Measurements from ENCODE around the gene PCYT1A.
"Not testable (repeated sequence)": the region's sequence is repeated elsewhere in the genome, so short reads cannot be mapped to it uniquely, and the experiment has no call there.

PCYT1A gene

DNA sequence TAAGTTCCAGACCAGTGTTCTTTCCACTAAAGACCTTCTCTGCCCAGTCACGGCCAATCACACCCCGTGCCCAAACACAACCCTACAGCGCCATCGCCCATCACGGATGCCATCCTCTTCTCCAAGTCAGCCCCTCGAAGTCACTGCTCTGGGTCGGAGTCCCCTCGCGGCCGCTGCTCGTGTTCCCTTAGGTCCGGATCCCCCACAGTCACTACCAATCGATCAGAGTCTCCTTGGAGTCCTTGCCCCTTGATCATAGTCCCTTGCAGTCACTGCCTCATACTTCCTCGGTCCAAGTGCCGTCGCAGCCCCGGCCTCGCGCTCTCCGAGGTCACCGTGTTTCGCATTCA, 461 bp downstream of the PCYT1A start:
- DNase-seq (ENCODE audit: low spot score) = peak; percentile 32

- no peak for DNase-seq (ENCODE audit: low spot score)
These were observed 3.1 kb downstream of the PCYT1A start for GRCh38 chr3:196284396-196284795.

- no peak for DNase-seq (ENCODE audit: low spot score)
These were observed 5.6 kb downstream of the PCYT1A start for GRCh38 chr3:196281962-196282361.

DNA sequence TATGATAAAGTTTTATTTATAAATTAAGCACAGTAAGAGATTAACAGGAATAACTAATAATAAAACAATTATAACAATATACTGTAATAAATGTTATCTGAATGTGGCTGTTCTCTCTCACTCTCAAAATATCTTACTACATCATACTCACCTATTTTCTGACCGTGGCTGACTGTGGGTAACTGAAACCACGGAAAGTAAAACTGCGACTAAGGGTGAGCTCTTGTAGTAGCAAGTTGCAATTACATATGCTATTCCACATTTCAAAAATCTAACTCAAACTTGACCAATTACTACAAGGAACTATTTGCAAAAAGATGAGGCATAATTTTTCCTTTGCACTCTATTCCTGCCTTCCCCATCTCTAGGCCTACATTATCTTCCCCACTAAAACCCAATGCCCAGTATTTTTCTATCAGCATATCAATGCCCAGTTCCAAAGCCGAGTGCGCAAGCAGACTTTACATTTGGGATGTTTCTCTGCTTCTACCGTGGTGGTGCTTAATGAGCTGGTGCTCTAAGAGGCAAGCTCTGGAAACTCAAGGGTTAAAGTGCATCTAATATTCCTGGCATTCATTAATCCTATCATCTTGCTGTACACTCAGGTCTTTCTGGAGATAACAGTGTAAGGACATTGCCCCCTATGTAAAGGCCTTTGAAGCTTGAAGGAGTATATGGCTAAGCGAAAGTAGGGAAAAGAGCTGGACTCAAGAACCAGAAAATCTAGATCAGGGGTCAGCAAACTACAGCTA, 6.7 kb downstream of the PCYT1A start:
- DNase-seq (ENCODE audit: low spot score) = no peak

- no peak for DNase-seq (ENCODE audit: low spot score)
These were observed 12.4 kb downstream of the PCYT1A start for GRCh38 chr3:196275126-196275525.

DNA sequence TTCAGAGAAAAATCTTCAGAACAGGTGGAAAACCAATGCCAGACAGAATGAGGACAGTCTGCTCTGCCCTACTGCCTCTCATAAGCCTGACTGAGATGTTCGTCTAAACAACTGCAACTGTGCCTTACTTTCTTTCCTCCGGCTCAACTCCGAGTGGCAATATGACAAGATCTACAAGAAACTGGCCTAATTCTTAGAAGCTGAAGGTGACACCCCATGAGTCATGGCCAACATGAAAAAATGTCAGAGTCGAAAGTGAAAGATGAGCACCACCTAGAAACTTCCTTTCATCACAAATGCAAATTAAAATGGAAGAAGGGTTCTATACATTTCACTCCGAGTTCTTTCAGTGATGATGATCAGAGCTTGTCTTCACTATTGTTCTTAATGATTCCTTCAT, 12.9 kb downstream of the PCYT1A start:
- DNase-seq (ENCODE audit: low spot score) = peak; percentile 41

- no peak for DNase-seq (ENCODE audit: low spot score)
These were observed 13.9 kb downstream of the PCYT1A start for GRCh38 chr3:196273655-196274054.

DNA sequence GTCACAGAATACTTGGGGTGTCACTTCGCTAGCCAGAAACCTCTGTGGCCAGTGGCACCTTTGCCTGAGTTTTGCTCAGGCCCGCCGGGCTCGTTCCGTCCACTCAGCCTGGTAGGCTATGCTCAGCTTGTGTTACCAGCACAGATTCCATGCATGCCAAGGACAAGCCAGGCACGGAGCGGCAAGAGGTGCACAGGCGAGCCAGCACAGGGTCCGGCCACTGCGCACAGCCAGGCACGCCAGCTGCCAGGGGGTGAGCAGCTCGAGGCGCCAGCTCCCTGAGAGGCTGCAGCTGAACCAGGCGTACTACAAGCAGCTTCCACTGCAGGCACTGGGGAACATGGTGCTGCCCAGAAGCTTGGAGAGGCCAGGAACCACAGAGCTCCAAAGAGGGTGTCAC, 14.7 kb downstream of the PCYT1A start:
- no peak for DNase-seq (ENCODE audit: low spot score)

- DNase-seq (ENCODE audit: low spot score) = no peak
These were observed 17.0 kb downstream of the PCYT1A start for GRCh38 chr3:196270499-196270898.

DNA sequence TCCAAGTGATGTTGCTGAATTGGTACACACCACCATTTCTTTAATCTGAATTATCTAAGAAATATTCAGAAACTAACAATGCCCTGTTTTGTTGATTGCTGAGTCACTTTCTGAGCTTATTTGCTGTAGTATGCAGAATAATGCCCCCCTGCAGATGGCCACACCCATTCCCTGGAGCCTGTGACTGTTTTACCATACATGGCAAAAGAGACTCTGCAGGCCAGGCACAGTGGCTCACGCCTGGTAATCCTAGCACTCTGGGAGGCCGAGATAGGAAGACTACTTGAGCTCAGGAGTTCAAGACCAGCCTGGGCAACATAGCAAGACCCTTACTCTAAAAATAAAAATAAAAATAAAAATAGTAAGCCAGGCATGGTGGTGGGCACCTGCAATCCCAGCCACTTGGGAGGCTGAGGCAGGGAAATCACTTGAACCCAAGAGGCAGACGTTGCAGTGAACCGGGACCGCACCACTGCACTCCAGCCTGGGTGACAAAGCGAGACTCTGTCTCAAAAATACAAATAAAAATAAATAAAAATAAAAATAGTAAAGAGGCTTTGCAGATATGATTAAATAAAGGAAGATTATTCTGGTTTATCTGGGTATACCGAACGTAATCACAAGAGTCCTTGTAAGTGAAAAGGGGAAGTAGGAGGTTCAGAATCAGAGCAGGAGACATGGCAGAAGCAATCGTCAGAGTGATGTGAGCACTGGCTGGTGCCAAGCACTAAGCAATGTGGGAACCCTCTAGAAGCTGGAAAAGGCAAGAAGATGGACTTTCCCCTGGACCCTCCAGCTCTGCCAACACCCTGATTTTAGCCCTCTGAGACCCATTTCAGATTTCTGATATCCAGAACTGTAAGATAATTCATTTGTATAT, 19.0 kb downstream of the PCYT1A start:
- DNase-seq (ENCODE audit: low spot score) = peak; percentile 77

DNA sequence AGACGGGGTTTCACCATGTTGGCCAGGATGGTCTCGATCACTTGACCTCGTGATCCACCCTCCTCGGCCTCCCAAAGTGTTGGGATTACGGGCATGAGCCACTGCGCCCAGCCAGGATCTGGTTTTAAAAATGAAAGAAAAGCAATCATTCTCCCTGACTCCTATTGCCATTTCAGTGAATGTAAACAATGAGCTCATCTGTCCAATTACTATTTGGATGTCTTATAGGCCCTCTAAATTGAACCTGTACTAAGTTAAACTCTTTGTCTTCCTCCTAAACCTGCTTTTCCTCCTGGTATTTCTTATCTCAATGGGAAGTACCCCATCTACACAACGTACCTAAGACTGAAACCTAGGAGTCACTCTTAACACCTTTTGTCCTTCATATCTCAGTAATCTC, 23.7 kb downstream of the PCYT1A start:
- no peak for DNase-seq (ENCODE audit: low spot score)

- no peak for DNase-seq (ENCODE audit: low spot score)
These were observed 26.7 kb downstream of the PCYT1A start for GRCh38 chr3:196260784-196261183.

DNA sequence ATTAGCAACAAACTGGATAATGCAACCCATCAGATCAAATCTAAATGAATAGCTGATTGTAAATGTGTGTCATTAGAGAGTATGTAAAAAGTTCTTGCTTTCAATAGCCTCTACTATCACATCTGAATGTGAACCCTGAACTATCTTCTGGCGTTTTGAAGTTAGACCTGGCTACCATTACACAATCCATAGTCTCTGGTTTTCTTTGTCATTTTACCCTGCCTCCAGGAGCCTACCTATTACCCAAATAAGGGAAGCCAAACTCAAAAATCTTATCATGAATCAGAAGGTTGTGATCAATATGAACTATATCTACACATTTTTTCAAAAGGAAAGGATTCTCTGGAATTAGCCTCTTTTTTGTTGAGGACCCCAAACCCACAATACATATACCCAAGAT, 31.8 kb downstream of the PCYT1A start:
- DNase-seq (ENCODE audit: low spot score) = no peak

DNA sequence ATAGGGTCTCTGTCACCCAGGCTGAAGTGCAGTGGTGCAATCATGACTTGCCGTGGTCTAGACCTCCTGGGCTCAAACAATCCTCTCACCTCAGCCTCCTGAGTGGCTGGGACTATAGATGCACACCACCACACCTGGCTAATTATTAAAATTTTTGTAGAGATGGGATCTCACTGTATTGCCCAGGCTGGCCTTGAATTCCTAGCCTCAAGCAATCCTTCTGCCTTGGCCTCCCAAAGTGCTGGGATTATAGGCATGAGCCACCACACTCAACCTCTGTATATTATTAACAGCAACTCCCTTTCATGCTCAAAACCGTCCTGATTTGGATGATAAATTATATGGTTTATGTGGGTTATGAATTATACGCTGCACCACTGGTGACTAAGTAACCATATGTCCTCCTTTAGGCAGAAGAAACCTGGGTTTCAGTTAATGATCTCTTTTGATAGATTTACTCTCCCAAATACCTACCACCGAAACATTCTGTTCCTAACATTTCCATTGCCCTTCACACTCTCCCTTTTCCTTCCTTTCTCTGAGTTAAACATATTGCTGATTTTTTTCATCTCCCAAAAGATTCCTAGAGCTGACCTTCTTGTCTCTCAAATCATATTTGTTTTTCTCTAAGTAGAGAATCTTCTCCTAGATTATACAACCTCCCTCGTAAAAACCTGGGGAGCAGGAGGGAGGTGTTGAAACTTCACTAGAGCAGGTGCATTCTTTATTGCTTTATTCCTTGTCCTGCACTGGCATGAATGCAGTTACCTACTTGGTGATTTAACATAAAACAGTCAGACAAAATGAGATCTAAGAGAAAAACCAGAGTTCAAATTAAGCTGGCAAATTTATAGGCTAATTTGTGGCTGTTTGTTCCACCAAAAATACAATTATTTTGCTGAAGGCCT, 32.9 kb downstream of the PCYT1A start:
- no peak for DNase-seq (ENCODE audit: low spot score)

DNA sequence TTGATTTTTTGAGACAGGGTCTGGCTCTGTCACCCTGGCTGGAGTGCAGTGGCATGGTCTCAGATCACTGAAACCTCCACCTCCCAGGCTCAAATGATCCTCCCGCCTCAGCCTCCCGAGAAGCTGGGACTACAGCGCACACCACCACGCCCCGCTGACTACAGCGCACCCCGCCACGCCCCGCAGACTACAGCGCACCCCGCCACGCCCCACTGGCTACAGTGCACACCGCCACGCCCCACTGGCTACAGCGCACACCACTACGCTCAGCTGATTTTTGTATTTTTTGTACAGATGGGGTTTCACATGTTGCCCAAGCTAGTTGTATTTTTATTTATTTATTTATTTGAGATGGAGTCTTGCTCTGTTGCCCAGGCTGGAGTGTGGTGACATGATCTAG, 35.6 kb downstream of the PCYT1A start:
- DNase-seq (ENCODE audit: low spot score) = no peak

DNA sequence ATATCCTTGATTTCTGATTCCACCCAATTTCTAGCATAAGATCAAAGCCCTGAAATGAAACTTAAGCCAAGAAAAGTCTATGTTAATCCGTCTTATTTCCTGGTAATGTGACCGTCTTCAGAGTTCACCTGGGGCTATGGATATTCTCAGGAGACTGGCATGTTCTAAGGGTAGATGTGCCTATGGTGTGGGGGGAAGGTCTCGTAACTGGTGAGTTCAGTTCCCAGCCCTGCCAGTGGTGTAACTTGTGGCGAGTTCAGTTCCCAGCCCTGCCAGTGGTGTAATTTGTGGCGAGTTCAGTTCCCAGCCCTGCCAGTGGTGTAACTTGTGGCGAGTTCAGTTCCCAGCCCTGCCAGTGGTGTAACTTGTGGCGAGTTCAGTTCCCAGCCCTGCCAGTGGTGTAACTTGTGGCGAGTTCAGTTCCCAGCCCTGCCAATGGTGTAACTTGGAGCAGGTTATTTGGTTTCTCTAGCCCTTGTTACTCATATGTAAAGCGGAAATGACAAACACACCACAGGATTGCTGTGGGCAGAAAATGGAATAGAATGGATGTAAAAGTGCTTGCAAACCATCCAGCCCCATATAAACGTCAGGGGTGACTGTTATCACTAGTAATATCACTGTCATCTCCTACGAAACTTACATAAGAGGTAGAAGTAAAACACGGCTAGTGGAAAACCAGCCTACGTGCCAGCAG, 40.8 kb downstream of the PCYT1A start:
- peak; percentile 18 for DNase-seq (ENCODE audit: low spot score)

DNA sequence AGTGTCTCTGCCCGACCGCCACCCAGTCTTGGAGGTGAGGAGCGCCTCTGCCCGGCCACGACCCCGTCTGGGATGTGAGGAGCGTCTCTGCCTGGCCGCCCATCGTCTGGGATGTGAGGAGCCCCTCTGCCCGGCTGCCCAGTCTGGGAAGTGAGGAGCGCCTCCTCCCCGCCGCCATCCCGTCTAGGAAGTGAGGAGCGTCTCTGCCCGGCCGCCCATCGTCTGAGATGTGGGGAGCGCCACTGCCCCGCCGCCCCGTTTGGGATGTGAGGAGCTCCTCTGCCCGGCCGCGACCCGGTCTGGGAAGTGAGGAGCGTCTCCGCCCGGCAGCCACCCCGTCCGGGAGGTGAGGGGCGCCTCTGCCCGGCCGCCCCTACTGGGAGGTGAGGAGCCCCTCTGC, 43.4 kb downstream of the PCYT1A start:
- not testable (repeated sequence) for DNase-seq (ENCODE audit: low spot score)

DNA sequence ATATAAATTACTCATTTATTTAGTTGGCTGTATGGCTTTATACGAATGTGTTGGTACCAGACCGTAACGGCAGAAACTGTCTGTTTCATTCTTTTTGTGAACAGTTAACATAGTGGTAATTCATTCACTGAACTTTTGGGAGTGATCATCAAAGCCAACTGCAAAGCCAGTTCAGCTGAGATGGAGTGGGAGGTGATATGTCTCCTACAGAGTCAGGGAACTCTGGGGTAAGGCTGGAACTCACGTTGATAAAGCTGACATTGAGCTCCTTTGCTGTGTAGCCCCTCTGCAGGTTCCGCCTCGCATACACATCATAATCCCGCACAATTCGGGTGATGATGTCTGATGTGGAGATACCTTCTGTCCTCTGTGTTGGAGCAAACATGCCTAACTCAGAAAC, 45.8 kb downstream of the PCYT1A start:
- DNase-seq (ENCODE audit: low spot score) = no peak

DNA sequence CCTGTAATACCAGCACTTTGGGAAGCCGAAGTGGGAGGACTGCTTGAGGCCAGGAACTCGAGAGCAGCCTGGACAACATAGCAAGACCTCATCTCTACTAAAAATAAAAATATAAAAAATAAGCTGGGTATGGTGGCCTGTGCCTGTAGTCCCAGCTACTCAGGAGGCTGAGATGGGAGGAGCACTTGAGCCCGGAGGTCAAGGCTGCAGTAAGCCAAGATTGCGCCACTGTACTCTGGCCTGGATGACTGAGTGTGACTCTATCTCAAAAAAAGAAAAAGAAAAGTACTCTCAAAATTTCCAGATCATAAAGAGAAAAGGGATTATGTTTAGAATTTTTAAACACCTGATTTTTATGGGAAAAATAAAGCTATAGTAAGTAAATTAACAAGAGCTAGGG, 47.1 kb downstream of the PCYT1A start:
- DNase-seq (ENCODE audit: low spot score) = no peak

- DNase-seq (ENCODE audit: low spot score) = no peak
These were observed 48.6 kb downstream of the PCYT1A start for GRCh38 chr3:196238612-196239560.

DNA sequence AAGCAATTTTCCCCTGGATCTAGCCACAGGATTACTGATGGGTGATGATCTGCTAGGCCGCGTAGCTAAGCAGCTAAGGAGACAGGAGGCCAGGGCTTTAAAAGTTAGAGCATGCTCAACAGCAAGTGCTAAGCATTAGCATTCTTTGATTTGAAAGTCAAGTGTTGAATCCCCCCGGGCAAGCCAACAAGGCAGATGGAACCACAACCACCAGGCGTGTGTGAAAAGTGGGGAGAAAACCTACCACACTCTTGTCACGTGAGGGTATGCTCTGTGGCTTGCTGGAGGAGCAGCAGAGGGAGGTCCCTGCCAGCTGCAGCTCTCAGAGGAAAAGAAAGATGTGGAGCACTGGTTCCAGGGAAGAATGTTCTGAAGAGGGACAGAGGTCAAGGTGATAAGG, 50.3 kb downstream of the PCYT1A start:
- DNase-seq (ENCODE audit: low spot score) = no peak

All from AG20443 (cell line).